GM18519 (cell line): ENCODE data around the gene OTUB1.
"Not testable (repeated sequence)": the region's sequence is repeated elsewhere in the genome, so short reads cannot be mapped to it uniquely, and the experiment has no call there.

Experiments
- ATAC-seq: cut with Tn5 transposase; IDR thresholded peaks from one replicate; pipeline ENCODE4 v1.9.1; 2021; ENCODE audit warnings: mild to moderate bottlenecking, moderate library complexity; ENCODE audit not compliant: unreplicated experiment, low FRiP score

Gene OTUB1

GRCh38 chr11:64039012-64039665, 52.9 kb downstream of the OTUB1 start:
- no peak for ATAC-seq

GRCh38 chr11:64040684-64041322, 54.6 kb downstream of the OTUB1 start:
- ATAC-seq = no peak

- ATAC-seq = no peak
Observed at GRCh38 chr11:64041846-64042245, 55.6 kb downstream of the OTUB1 start.

GRCh38 chr11:64042301-64042700, 56.1 kb downstream of the OTUB1 start:
- ATAC-seq = no peak

GRCh38 chr11:64043545-64043944, 57.3 kb downstream of the OTUB1 start:
- ATAC-seq = no peak

- no peak for ATAC-seq
Observed at GRCh38 chr11:64044730-64045393, 58.6 kb downstream of the OTUB1 start.

- no peak for ATAC-seq
Observed at GRCh38 chr11:64045700-64046099, 59.5 kb downstream of the OTUB1 start.

- ATAC-seq = not testable (repeated sequence)
Observed at GRCh38 chr11:64047373-64047772, 61.1 kb downstream of the OTUB1 start.
